Naive thymus-derived CD8-positive, alpha-beta T cell (primary cell): ENCODE results near the gene SLC10A2. TPM values are rescaled to one million over a fixed set of nuclear protein-coding genes. Genes with fewer than 3 reads are reported as not detected.

Source experiments
- ATAC-seq, 2 donors: fragments of 150-1000 bp; cut with Tn5 transposase in 1 of 2; sonication (Bioruptor Pico), chemical (Tn5 transposase) in 1 of 2; 1 replicate in 1 of 2; 2 replicates in 1 of 2; pipeline ENCODE4 v1.10.0; 2021; ENCODE audit warnings: mild to moderate bottlenecking in 2 of 2, moderate library complexity in 2 of 2
- POLR2A ChIA-PET: fragments of 350-600 bp; sonication (Branson Sonifier 250); formaldehyde crosslinking; loops from one replicate; lab custom pipeline; 2021; ENCODE audit warnings: antibody characterized with exemption; lab: Charles Lee
- DNase-seq, 10 donors: peaks; one replicate each; pipeline versions ENCODE4 v3.0.0 to v3.0.0-alpha.2; 2020 to 2022
- H3K27ac Mint-ChIP-seq, 10 donors: one replicate each; pipeline ENCODE4 v1.8.0; 2020 to 2022; ENCODE audit warnings: mild to moderate bottlenecking in 10 of 10, mixed read lengths in 10 of 10, moderate library complexity in 4 of 10, inconsistent platforms in 1 of 10
- H3K27me3 Mint-ChIP-seq, 5 donors: one replicate each; pipeline ENCODE4 v1.8.0; 2021 to 2022; ENCODE audit warnings: mixed read lengths in 5 of 5
- H3K36me3 Mint-ChIP-seq, 3 donors: one replicate each; pipeline ENCODE4 v1.8.0; 2020 to 2022; ENCODE audit warnings: mixed read lengths in 3 of 3, mild to moderate bottlenecking in 2 of 3, inconsistent platforms in 1 of 3
- H3K4me1 Mint-ChIP-seq, 4 donors: one replicate each; pipeline ENCODE4 v1.8.0; 2021 to 2022; ENCODE audit warnings: mixed read lengths in 4 of 4
- H3K4me3 Mint-ChIP-seq, 10 donors: one replicate each; pipeline ENCODE4 v1.8.0; 2020 to 2022; ENCODE audit warnings: mild to moderate bottlenecking in 10 of 10, mixed read lengths in 10 of 10, moderate library complexity in 6 of 10, inconsistent platforms in 1 of 10
- H3K9me3 Mint-ChIP-seq, 9 donors: one replicate each; pipeline ENCODE4 v1.8.0; 2020 to 2022; ENCODE audit warnings: mixed read lengths in 9 of 9, mild to moderate bottlenecking in 3 of 9, inconsistent platforms in 1 of 9, moderate library complexity in 1 of 9
- polyA plus RNA-seq, 3 donors: library from polyadenylated mRNA; unstranded; fragments of 300-500 nt; fragmentation: Illumina TruSeq; gene quantifications; one replicate each; pipeline ENCODE4 v1.2.3, GENCODE V29; 2021
- total RNA-seq, 8 experiments: library from RNA in 2 of 8; stranded (reverse) in 2 of 8; gene quantifications; one replicate each; pipeline ENCODE4 v1.2.3 and lab custom pipeline; 2021 to 2026

Gene SLC10A2
- total and polyA plus RNA-seq, 5 experiments from 2014 or later = not detected

- peaks cover 0 to 11% (median 2%) of the 10 kb centered on the region in 5 donors for H3K27me3 Mint-ChIP-seq
- H3K36me3 Mint-ChIP-seq = no peaks in the 10 kb centered on the region
- H3K4me3 Mint-ChIP-seq = no peak overlapping the region
- DNase-seq (no peak), ATAC-seq (no peak)
- POLR2A ChIA-PET = no interaction called here
- H3K4me1 Mint-ChIP-seq = peaks cover 0 to 14% (median 0%) of the 10 kb centered on the region in 4 donors
- H3K27ac Mint-ChIP-seq = no peak overlapping the region
- peaks cover 0 to 14% (median 0%) of the 10 kb centered on the region in 9 donors for H3K9me3 Mint-ChIP-seq
These were observed 62.6 kb downstream of the SLC10A2 start for GRCh38 chr13:103003631-103004030.

- Mint-ChIP-seq H3K27me3 (peaks cover 0 to 11% (median 3%) of the 10 kb centered on the region in 5 donors), H3K27ac (no peak overlapping the region), H3K4me3 (no peak overlapping the region), H3K9me3 (peaks cover 0 to 14% (median 0%) of the 10 kb centered on the region in 9 donors), H3K4me1 (peaks cover 0 to 8% (median 0%) of the 10 kb centered on the region in 4 donors), H3K36me3 (no peaks in the 10 kb centered on the region)
- POLR2A ChIA-PET = no interaction called here
- ATAC-seq (no peak), DNase-seq (no peak)
These were observed 63.9 kb downstream of the SLC10A2 start for GRCh38 chr13:103002279-103002678.

GRCh38 chr13:103000157-103000556 lies 66.1 kb downstream of the SLC10A2 start:
- DNase-seq = no peak
- H3K9me3 Mint-ChIP-seq = peaks cover 0 to 21% (median 3%) of the 10 kb centered on the region in 9 donors
- H3K4me3 Mint-ChIP-seq = no peak overlapping the region
- H3K36me3 Mint-ChIP-seq = peaks cover 0 to 8% (median 0%) of the 10 kb centered on the region in 3 donors
- H3K27me3 Mint-ChIP-seq = peaks cover 0 to 11% (median 3%) of the 10 kb centered on the region in 5 donors
- ATAC-seq = no peak
- peaks cover 0 to 3% (median 0%) of the 10 kb centered on the region in 4 donors for H3K4me1 Mint-ChIP-seq
- POLR2A ChIA-PET = no interaction called here
- no peak overlapping the region for H3K27ac Mint-ChIP-seq

- no peak overlapping the region for H3K4me3 Mint-ChIP-seq
- H3K27ac Mint-ChIP-seq = no peak overlapping the region
- POLR2A ChIA-PET = no interaction called here
These were observed 66.7 kb downstream of the SLC10A2 start for GRCh38 chr13:102999499-102999898.

More at GRCh38 chr13:102999499-102999898, 66.7 kb downstream of the SLC10A2 start:
- peaks cover 0 to 8% (median 0%) of the 10 kb centered on the region in 3 donors for H3K36me3 Mint-ChIP-seq
- H3K27me3 Mint-ChIP-seq = peaks cover 0 to 14% (median 3%) of the 10 kb centered on the region in 5 donors
- no peak for ATAC-seq
- peaks cover 0 to 18% (median 4%) of the 10 kb centered on the region in 9 donors for H3K9me3 Mint-ChIP-seq
- peaks cover 0 to 3% (median 0%) of the 10 kb centered on the region in 4 donors for H3K4me1 Mint-ChIP-seq
- DNase-seq = no peak

Other genes starting within 250 kb of the SLC10A2 start
- 100 to 1,000 TPM; 147 to 148 TPM for gene ERCC5, start 220.4 kb downstream of the SLC10A2 start, total RNA-seq
- 10 to 100 TPM; 42.2 to 56.9 (median 53.1) TPM for gene ERCC5, start 220.4 kb downstream of the SLC10A2 start, polyA plus RNA-seq